Stimulated activated CD4-positive, alpha-beta T cell treated with anti-CD3 and anti-CD28 coated beads, Interleukin-15, amount 100 ng/mL, for 24 hours (primary cell): ENCODE results near the gene SLC26A3.
A peak's percentile ranks its signal among the peaks of the same experiment; 100 is the strongest.

Source experiments
- DNase-seq: peaks from one replicate; pipeline ENCODE4 v3.0.0-alpha.2; 2020

The SLC26A3 gene

GRCh38 chr7:107743567-107744344, 59.3 kb downstream of the SLC26A3 start, which contains the start of gene CBLL1:
CBLL1 (plus strand) TSS chr7:107744142; CDS start chr7:107744164, 22 bp downstream.
- peak; percentile 98 for DNase-seq

- peak; percentile 75 for DNase-seq
Observed at GRCh38 chr7:107742678-107743566, 60.1 kb downstream of the SLC26A3 start.

GRCh38 chr7:107728276-107728675, 74.7 kb downstream of the SLC26A3 start:
- no peak for DNase-seq

- DNase-seq: no peak
Observed at GRCh38 chr7:107726356-107727130, 76.5 kb downstream of the SLC26A3 start.

- peak; percentile 61 for DNase-seq
Observed at GRCh38 chr7:107725138-107725740, 77.8 kb downstream of the SLC26A3 start.

- DNase-seq: no peak
Observed at GRCh38 chr7:107723255-107723654, 79.8 kb downstream of the SLC26A3 start.

- no peak for DNase-seq
Observed at GRCh38 chr7:107721286-107721685, 81.7 kb downstream of the SLC26A3 start.

GRCh38 chr7:107718456-107719193, 84.4 kb downstream of the SLC26A3 start:
- no peak for DNase-seq

GRCh38 chr7:107715531-107715930, 87.5 kb downstream of the SLC26A3 start:
- DNase-seq: no peak
